Right lobe of liver (tissue), 4 donors: ENCODE results near the gene DACH1.

ENCODE experiments used
- CTCF ChIP-seq, 4 donors: fragments of 200-600 bp in 3 of 4; fragments of 450-650 bp in 1 of 4; IDR thresholded peaks; one replicate each; pipeline versions ENCODE4 v1.5.1 to v1.8.0; 2016 to 2022; ENCODE audit warnings: antibody characterized with exemption in 4 of 4, mild to moderate bottlenecking in 2 of 4
- POLR2A ChIP-seq: fragments of 450-650 bp; IDR thresholded peaks from one replicate; pipeline ENCODE4 v1.6.1; 2017; ENCODE audit warnings: antibody characterized with exemption, mild to moderate bottlenecking
- donor health status: DM: no; HTN: no; CAD: no.
- donor health status: DM: no; HTN: no; CAD: no.
- donor health status: DM: no; HTN: yes; CAD: no.

GRCh38 chr13:71457645-71458044 is 409.4 kb downstream of the DACH1 start:
- TF ChIP-seq CTCF (IDR thresholded peaks at IDR 0.05) (no peak), POLR2A (no peak)
